Upper lobe of left lung (tissue), 4 donors: ENCODE data around the gene RRN3.
"Not testable (repeated sequence)": the region's sequence is repeated elsewhere in the genome, so short reads cannot be mapped to it uniquely, and the experiment has no call there.

Experiments
- EP300 ChIP-seq, 4 donors: sonication (generic); formaldehyde crosslinking; IDR thresholded peaks; one replicate each; pipeline ENCODE4 v1.5.1; 2017; ENCODE audit warnings: antibody characterized with exemption in 4 of 4, control low read depth in 2 of 4
- TF ChIP-seq, protein P1 (sequence below), 6 experiments: fragments of 450-650 bp in 4 of 6; fragments of 200-600 bp in 2 of 6; sonication (generic) in 2 of 6; IDR thresholded peaks; one replicate each; pipeline ENCODE4 v1.5.1; 2016 to 2019; ENCODE audit warnings: antibody characterized with exemption in 6 of 6

DNA sequence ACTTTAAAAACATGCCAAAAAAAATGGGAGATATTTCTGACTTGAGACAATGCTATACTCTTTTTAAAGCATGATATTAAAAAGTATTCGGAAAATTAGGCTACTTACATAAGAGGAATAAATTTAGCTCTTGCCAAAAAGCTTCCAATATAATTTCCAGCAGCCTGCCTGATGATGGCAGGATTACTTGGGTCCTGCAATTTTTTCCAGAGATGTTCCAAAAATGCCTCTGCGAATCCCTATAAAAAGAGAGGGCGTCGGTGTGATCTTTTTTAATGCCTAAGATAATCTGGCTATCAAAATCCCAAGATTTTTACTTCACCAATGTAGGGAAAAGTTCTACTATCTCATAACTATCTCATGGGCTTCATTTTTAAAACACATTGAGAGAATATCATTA lies 23.1 kb downstream of the RRN3 start:
- TF ChIP-seq, protein P1, sequence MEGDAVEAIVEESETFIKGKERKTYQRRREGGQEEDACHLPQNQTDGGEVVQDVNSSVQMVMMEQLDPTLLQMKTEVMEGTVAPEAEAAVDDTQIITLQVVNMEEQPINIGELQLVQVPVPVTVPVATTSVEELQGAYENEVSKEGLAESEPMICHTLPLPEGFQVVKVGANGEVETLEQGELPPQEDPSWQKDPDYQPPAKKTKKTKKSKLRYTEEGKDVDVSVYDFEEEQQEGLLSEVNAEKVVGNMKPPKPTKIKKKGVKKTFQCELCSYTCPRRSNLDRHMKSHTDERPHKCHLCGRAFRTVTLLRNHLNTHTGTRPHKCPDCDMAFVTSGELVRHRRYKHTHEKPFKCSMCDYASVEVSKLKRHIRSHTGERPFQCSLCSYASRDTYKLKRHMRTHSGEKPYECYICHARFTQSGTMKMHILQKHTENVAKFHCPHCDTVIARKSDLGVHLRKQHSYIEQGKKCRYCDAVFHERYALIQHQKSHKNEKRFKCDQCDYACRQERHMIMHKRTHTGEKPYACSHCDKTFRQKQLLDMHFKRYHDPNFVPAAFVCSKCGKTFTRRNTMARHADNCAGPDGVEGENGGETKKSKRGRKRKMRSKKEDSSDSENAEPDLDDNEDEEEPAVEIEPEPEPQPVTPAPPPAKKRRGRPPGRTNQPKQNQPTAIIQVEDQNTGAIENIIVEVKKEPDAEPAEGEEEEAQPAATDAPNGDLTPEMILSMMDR (IDR thresholded peaks at IDR 0.05), result not testable (repeated sequence)
- TF ChIP-seq EP300 (IDR thresholded peaks at IDR 0.05), result not testable (repeated sequence)
